Fibroblast of villous mesenchyme (primary cell): ENCODE results near the gene UVSSA. TPM values are rescaled to one million over a fixed set of nuclear protein-coding genes. Genes with fewer than 3 reads are reported as not detected.

Experiments used
- DNase-seq: peaks from one replicate; pipeline ENCODE4 v3.0.0-alpha.2; 2010; ENCODE audit warnings: low read depth
- H3K4me3 ChIP-seq: 2 replicates; pipeline ENCODE4 v1.5.1; 2011; ENCODE audit warnings: low read depth, mild to moderate bottlenecking, low read length
- CTCF ChIP-seq: IDR thresholded peaks from 2 replicates; pipeline ENCODE4 v1.5.1; 2012; ENCODE audit warnings: low read depth, mild to moderate bottlenecking, low read length; ENCODE audit not compliant: insufficient read depth
- total RNA-seq: library from RNA; depleted of rRNA; stranded (reverse); fragments of >200 nt; gene quantifications from 2 replicates; pipeline ENCODE4 v1.2.3, GENCODE V29; 2012

Gene UVSSA
- total RNA-seq, 1 donor, result 10.8 TPM

GRCh38 chr4:1365271-1366178, 18.5 kb downstream of the UVSSA start:
- TF ChIP-seq CTCF, result no peak
- DNase-seq, result no peak

GRCh38 chr4:1366371-1367229, 19.6 kb downstream of the UVSSA start:
- DNase-seq, result no peak
- TF ChIP-seq CTCF, result no peak
- no peak overlapping the region for H3K4me3 ChIP-seq

More at GRCh38 chr4:1365271-1366178, 18.5 kb downstream of the UVSSA start:
- no peak overlapping the region for H3K4me3 ChIP-seq

GRCh38 chr4:1367230-1367935, 20.4 kb downstream of the UVSSA start:
- no peak for DNase-seq
- TF ChIP-seq CTCF, result no peak
- H3K4me3 ChIP-seq, result no peak overlapping the region

DNA sequence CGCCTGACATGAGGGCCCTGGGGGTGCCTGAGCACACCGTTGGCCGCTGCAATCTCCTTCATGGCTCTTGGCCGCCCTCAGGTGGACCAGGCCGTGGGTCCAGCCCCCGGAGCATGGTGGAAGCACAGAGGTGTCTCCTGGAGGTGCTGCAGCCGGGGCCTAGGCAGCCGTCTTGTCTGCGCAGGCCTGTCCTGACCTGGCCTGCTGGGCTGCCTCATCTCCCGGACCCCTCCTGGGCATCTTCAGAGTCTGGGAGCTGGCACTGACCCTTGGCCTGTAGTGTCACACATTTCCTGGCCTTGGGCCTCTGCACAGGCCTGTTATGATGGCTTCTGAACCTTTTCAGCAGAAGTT, 20.9 kb downstream of the UVSSA start:
- TF ChIP-seq CTCF, result no peak
- no peak for DNase-seq
- no peak overlapping the region for H3K4me3 ChIP-seq

DNA sequence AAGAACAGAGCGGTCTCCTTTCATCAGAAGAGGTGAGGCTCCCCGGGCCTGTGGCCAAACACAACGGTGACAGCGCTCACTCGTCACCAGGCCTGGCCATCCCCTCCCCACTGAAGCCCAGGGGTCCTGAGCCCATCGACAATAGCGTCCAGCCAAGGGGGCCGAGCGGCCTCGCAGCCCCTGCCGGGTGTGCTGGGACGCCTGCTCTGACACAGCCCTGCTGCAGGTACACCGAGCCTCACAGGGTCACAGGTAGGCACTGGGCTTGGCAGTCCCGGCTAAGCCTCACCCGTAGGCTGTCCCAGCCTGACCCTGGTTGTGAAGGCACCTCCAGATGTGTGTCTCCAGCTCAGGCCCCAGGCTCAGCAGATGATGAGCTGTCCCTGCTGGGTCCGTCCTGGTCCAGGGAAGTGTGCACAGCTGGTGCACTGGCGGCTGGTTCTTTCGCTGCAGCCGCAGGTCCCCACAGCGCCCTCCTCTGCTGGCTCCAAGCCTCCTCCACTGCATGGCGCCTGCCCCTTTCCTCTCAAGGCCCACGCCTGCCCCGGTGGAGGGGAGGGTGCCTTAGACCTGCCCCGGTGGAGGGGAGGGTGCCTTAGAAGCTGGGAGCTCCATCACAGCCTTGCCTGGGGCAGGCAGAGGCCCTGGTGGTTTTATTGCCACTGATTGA, 21.5 kb downstream of the UVSSA start:
- H3K4me3 ChIP-seq, result no peak overlapping the region
- DNase-seq, result no peak
- no peak for TF ChIP-seq CTCF

- H3K4me3 ChIP-seq, result no peak overlapping the region
- no peak for DNase-seq
- TF ChIP-seq CTCF, result no peak
These were observed 22.1 kb downstream of the UVSSA start for GRCh38 chr4:1369091-1369450.
